Measurements from ENCODE around the gene PRKAG2. TPM values are rescaled to one million over a fixed set of nuclear protein-coding genes. Genes with fewer than 3 reads are reported as not detected.
A peak's percentile ranks its signal among the peaks of the same experiment; 100 is the strongest.

PRKAG2 gene
- total and polyA plus RNA-seq, 8 donors: 19.9 to 302 (median 60.9) TPM

- DNase-seq: no peak
- no peaks in the 10 kb centered on the region for H3K9me3 ChIP-seq
- no peaks in the 10 kb centered on the region for H3K36me3 ChIP-seq
- no peak for TF ChIP-seq CTCF (IDR thresholded peaks at IDR 0.05)
- no peak for TF ChIP-seq EP300 (IDR thresholded peaks at IDR 0.05)
- no peak for TF ChIP-seq POLR2A (IDR thresholded peaks at IDR 0.05)
- no peak for TF ChIP-seq POLR2AphosphoS5 (IDR thresholded peaks at IDR 0.05)
- intact Hi-C loops (cut with DNase I; ENCODE audit: low total_unique reads): no loop called here
- peaks cover 51 to 76% (median 64%) of the 10 kb centered on the region in 4 donors for H3K4me1 ChIP-seq
- 75 to 89% (median 85%) methylated on average over 11 to 19 of the region's 19 CpGs for WGBS, 5 donors
- H3K4me3 ChIP-seq: no peak overlapping the region
- no peaks in the 10 kb centered on the region for H3K27me3 ChIP-seq
- H3K27ac ChIP-seq: peak overlapping the region; percentile 26 to 79 (median 71)
These were observed 56.3 kb downstream of the PRKAG2 start for GRCh38 chr7:151820491-151821105.

GRCh38 chr7:151819866-151820265 is 57.0 kb downstream of the PRKAG2 start:
- intact Hi-C loops (cut with DNase I; ENCODE audit: low total_unique reads): no loop called here
- peak; percentile 85 for DNase-seq
- Histone ChIP-seq H3K4me1 (peaks cover 45 to 69% (median 61%) of the 10 kb centered on the region in 4 donors), H3K9me3 (no peaks in the 10 kb centered on the region), H3K27me3 (no peaks in the 10 kb centered on the region), H3K27ac (peak overlapping the region; percentile 68 to 79 (median 75)), H3K36me3 (no peaks in the 10 kb centered on the region), H3K4me3 (peak overlapping the region in 1 of 4 donors; percentile 1)
- WGBS, 5 donors: 28 to 42% (median 36%) methylated on average over 8 of the region's 8 CpGs
- TF ChIP-seq POLR2AphosphoS5 (IDR thresholded peaks at IDR 0.05) (peak in 2 of 3 donors; percentile 77 to 83), POLR2A (IDR thresholded peaks at IDR 0.05) (no peak), EP300 (IDR thresholded peaks at IDR 0.05) (no peak), CTCF (IDR thresholded peaks at IDR 0.05) (no peak)

GRCh38 chr7:151818674-151819519 is 58.0 kb downstream of the PRKAG2 start:
- H3K4me3 ChIP-seq: no peak overlapping the region
- intact Hi-C loops (cut with DNase I; ENCODE audit: low total_unique reads): no loop called here
- TF ChIP-seq EP300 (IDR thresholded peaks at IDR 0.05) (no peak), CTCF (IDR thresholded peaks at IDR 0.05) (no peak), POLR2AphosphoS5 (IDR thresholded peaks at IDR 0.05) (peak in 2 of 3 donors; percentile 61 to 66), POLR2A (IDR thresholded peaks at IDR 0.05) (no peak)
- 46 to 70% (median 58%) methylated on average over 13 to 18 of the region's 18 CpGs for WGBS, 5 donors
- DNase-seq: peak; percentile 71 to 90
- H3K27me3 ChIP-seq: no peaks in the 10 kb centered on the region
- no peaks in the 10 kb centered on the region for H3K36me3 ChIP-seq
- peaks cover 36 to 64% (median 57%) of the 10 kb centered on the region in 4 donors for H3K4me1 ChIP-seq
- no peaks in the 10 kb centered on the region for H3K9me3 ChIP-seq
- H3K27ac ChIP-seq: peak overlapping the region; percentile 68 to 79 (median 75)

GRCh38 chr7:151817981-151818673 is 58.8 kb downstream of the PRKAG2 start:
- Histone ChIP-seq H3K4me1 (peaks cover 28 to 56% (median 50%) of the 10 kb centered on the region in 4 donors), H3K27ac (peak overlapping the region in 2 of 5 donors; percentile 68 to 79), H3K36me3 (no peaks in the 10 kb centered on the region), H3K9me3 (no peaks in the 10 kb centered on the region), H3K4me3 (no peak overlapping the region), H3K27me3 (no peaks in the 10 kb centered on the region)
- intact Hi-C loops (cut with DNase I; ENCODE audit: low total_unique reads): no loop called here
- DNase-seq: no peak
- 91 to 95% (median 92%) methylated on average over 8 of the region's 8 CpGs for WGBS, 5 donors
- TF ChIP-seq POLR2AphosphoS5 (IDR thresholded peaks at IDR 0.05) (no peak), CTCF (IDR thresholded peaks at IDR 0.05) (no peak), POLR2A (IDR thresholded peaks at IDR 0.05) (no peak), EP300 (IDR thresholded peaks at IDR 0.05) (no peak)
